Glutamatergic neuron (in vitro differentiated cells): ENCODE data around the gene BMPR1B. TPM values are rescaled to one million over a fixed set of nuclear protein-coding genes. Genes with fewer than 3 reads are reported as not detected.
"Not testable (repeated sequence)": the region's sequence is repeated elsewhere in the genome, so short reads cannot be mapped to it uniquely, and the experiment has no call there.

Experiments
- DNase-seq: peaks from one replicate; pipeline ENCODE4 v3.0.0; 2022
- H3K27ac Mint-ChIP-seq: one replicate; pipeline ENCODE4 v1.8.0; 2020; ENCODE audit warnings: mild to moderate bottlenecking, mixed read lengths, inconsistent platforms; ENCODE audit not compliant: unreplicated experiment
- H3K27me3 Mint-ChIP-seq: one replicate; pipeline ENCODE4 v1.8.0; 2020; ENCODE audit warnings: mild to moderate bottlenecking, moderate library complexity, mixed read lengths, inconsistent platforms; ENCODE audit not compliant: unreplicated experiment
- H3K36me3 Mint-ChIP-seq: one replicate; pipeline ENCODE4 v1.8.0; 2020; ENCODE audit warnings: mild to moderate bottlenecking, mixed read lengths, inconsistent platforms; ENCODE audit not compliant: unreplicated experiment
- H3K4me1 Mint-ChIP-seq: one replicate; pipeline ENCODE4 v1.8.0; 2020; ENCODE audit warnings: mild to moderate bottlenecking, low read depth, mixed read lengths, inconsistent platforms; ENCODE audit not compliant: unreplicated experiment
- H3K4me3 Mint-ChIP-seq: one replicate; pipeline ENCODE4 v1.8.0; 2020; ENCODE audit warnings: mild to moderate bottlenecking, mixed read lengths, inconsistent platforms; ENCODE audit not compliant: unreplicated experiment
- H3K9me3 Mint-ChIP-seq: one replicate; pipeline ENCODE4 v1.8.0; 2020; ENCODE audit warnings: mild to moderate bottlenecking, moderate library complexity, mixed read lengths, inconsistent platforms; ENCODE audit not compliant: unreplicated experiment
- CTCF ChIP-seq: fragments of 200-600 bp; sonication (generic); IDR thresholded peaks from one replicate; pipeline ENCODE4 v1.5.0; 2021; ENCODE audit not compliant: partially characterized antibody, unreplicated experiment
- total RNA-seq: library from RNA; stranded (reverse); fragmentation: NEBNext Ultra II Directional; extraction: Animal tissue kit (Norgen Biotek cat#: 25700); gene quantifications from one replicate; pipeline ENCODE4 v1.2.1, GENCODE V29; 2021; ENCODE audit not compliant: unreplicated experiment

The BMPR1B gene
- total RNA-seq, 1 donor from 2014 or later: 2.4 TPM

- no peaks in the 10 kb centered on the region for H3K27me3 Mint-ChIP-seq
- no peaks in the 10 kb centered on the region for H3K9me3 Mint-ChIP-seq
- DNase-seq: no peak
- H3K36me3 Mint-ChIP-seq: no peaks in the 10 kb centered on the region
- no peak overlapping the region for H3K27ac Mint-ChIP-seq
- H3K4me1 Mint-ChIP-seq: peaks cover 1% of the 10 kb centered on the region
- H3K4me3 Mint-ChIP-seq: no peak overlapping the region
- TF ChIP-seq CTCF: no peak
These were observed 293.9 kb downstream of the BMPR1B start for GRCh38 chr4:95051702-95052020.

GRCh38 chr4:95058991-95059390 lies 301.2 kb downstream of the BMPR1B start:
- H3K27ac Mint-ChIP-seq: no peak overlapping the region
- no peaks in the 10 kb centered on the region for H3K36me3 Mint-ChIP-seq
- no peak for TF ChIP-seq CTCF
- H3K9me3 Mint-ChIP-seq: no peaks in the 10 kb centered on the region
- no peaks in the 10 kb centered on the region for H3K27me3 Mint-ChIP-seq
- no peak overlapping the region for H3K4me3 Mint-ChIP-seq
- H3K4me1 Mint-ChIP-seq: peaks cover 1% of the 10 kb centered on the region
- no peak for DNase-seq

- no peak for TF ChIP-seq CTCF
- H3K27ac Mint-ChIP-seq: no peak overlapping the region
- H3K27me3 Mint-ChIP-seq: no peaks in the 10 kb centered on the region
- no peaks in the 10 kb centered on the region for H3K36me3 Mint-ChIP-seq
- no peaks in the 10 kb centered on the region for H3K9me3 Mint-ChIP-seq
- H3K4me1 Mint-ChIP-seq: peaks cover 1% of the 10 kb centered on the region
- no peak for DNase-seq
- no peak overlapping the region for H3K4me3 Mint-ChIP-seq
These were observed 301.9 kb downstream of the BMPR1B start for GRCh38 chr4:95059663-95060062.

GRCh38 chr4:95061220-95061619 lies 303.5 kb downstream of the BMPR1B start:
- Mint-ChIP-seq H3K4me1 (peaks cover 1% of the 10 kb centered on the region), H3K27ac (no peak overlapping the region), H3K36me3 (no peaks in the 10 kb centered on the region), H3K4me3 (no peak overlapping the region), H3K27me3 (no peaks in the 10 kb centered on the region), H3K9me3 (no peaks in the 10 kb centered on the region)
- no peak for TF ChIP-seq CTCF
- no peak for DNase-seq

GRCh38 chr4:95061801-95062200 lies 304.0 kb downstream of the BMPR1B start:
- not testable (repeated sequence) for H3K4me3 Mint-ChIP-seq, DNase-seq, H3K27ac Mint-ChIP-seq, H3K4me1 Mint-ChIP-seq, H3K9me3 Mint-ChIP-seq, H3K27me3 Mint-ChIP-seq, H3K36me3 Mint-ChIP-seq

- H3K9me3 Mint-ChIP-seq: no peaks in the 10 kb centered on the region
- no peak for TF ChIP-seq CTCF
- H3K27ac Mint-ChIP-seq: no peak overlapping the region
- DNase-seq: no peak
- peaks cover 3% of the 10 kb centered on the region for H3K27me3 Mint-ChIP-seq
- H3K4me3 Mint-ChIP-seq: no peak overlapping the region
- no peaks in the 10 kb centered on the region for H3K4me1 Mint-ChIP-seq
- H3K36me3 Mint-ChIP-seq: no peaks in the 10 kb centered on the region
These were observed 308.3 kb downstream of the BMPR1B start for GRCh38 chr4:95066050-95066449.
